Brain microvascular endothelial cell (primary cell): ENCODE measurements around the gene CIAPIN1.

Source experiments
- DNase-seq: peaks from one replicate; pipeline ENCODE4 v3.0.0-alpha.2; 2020
- H3K27ac ChIP-seq: fragments of 250-450 bp; sonication (Bioruptor Pico); 2 replicates; pipeline ENCODE4 v1.5.1; 2020; ENCODE audit warnings: mild to moderate bottlenecking, moderate library complexity
- H3K27me3 ChIP-seq: fragments of 250-450 bp; sonication (Bioruptor Pico); replicated peaks from 2 replicates; pipeline ENCODE4 v1.5.1; 2020; ENCODE audit warnings: mild to moderate bottlenecking
- H3K36me3 ChIP-seq: fragments of 250-450 bp; sonication (Bioruptor Pico); replicated peaks from 2 replicates; pipeline ENCODE4 v1.5.1; 2020; ENCODE audit warnings: mild to moderate bottlenecking
- H3K4me3 ChIP-seq: 2 replicates; pipeline ENCODE4 v1.5.1; 2011; ENCODE audit warnings: low read depth, mild to moderate bottlenecking, control low read depth, low read length, moderate library complexity
- in situ Hi-C: cut with HindIII; loops from 2 replicates; pipeline ENCODE4 v1.10.0; 2017; ENCODE audit warnings: low sequenced_read_pairs, low pct_ligation_motif_present
- TF ChIP-seq, protein P1 (sequence below): IDR thresholded peaks from 2 replicates; pipeline ENCODE4 v1.5.1; 2011; ENCODE audit warnings: low read depth, mild to moderate bottlenecking, moderate library complexity, low read length, control low read depth, inconsistent platforms; ENCODE audit errors: missing control alignments

CIAPIN1 gene

DNA sequence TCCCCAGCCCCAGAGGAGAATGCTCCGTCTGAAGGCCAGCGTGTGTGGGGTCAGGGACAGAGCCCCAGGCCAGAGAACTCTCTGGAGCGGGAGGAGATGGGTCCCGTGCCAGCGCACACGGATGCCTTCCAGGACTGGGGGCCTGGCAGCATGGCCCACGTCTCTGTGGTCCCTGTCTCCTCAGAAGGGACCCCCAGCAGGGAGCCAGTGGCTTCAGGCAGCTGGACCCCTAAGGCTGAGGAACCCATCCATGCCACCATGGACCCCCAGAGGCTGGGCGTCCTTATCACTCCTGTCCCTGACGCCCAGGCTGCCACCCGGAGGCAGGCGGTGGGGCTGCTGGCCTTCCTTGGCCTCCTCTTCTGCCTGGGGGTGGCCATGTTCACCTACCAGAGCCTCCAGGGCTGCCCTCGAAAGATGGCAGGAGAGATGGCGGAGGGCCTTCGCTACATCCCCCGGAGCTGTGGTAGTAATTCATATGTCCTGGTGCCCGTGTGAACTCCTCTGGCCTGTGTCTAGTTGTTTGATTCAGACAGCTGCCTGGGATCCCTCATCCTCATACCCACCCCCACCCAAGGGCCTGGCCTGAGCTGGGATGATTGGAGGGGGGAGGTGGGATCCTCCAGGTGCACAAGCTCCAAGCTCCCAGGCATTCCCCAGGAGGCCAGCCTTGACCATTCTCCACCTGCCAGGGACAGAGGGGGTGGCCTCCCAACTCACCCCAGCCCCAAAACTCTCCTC lies 64.5 kb downstream of the CIAPIN1 start:
- H3K27ac ChIP-seq = no peak overlapping the region
- DNase-seq = no peak
- H3K27me3 ChIP-seq = peaks cover 2% of the 10 kb centered on the region
- TF ChIP-seq, protein P1, sequence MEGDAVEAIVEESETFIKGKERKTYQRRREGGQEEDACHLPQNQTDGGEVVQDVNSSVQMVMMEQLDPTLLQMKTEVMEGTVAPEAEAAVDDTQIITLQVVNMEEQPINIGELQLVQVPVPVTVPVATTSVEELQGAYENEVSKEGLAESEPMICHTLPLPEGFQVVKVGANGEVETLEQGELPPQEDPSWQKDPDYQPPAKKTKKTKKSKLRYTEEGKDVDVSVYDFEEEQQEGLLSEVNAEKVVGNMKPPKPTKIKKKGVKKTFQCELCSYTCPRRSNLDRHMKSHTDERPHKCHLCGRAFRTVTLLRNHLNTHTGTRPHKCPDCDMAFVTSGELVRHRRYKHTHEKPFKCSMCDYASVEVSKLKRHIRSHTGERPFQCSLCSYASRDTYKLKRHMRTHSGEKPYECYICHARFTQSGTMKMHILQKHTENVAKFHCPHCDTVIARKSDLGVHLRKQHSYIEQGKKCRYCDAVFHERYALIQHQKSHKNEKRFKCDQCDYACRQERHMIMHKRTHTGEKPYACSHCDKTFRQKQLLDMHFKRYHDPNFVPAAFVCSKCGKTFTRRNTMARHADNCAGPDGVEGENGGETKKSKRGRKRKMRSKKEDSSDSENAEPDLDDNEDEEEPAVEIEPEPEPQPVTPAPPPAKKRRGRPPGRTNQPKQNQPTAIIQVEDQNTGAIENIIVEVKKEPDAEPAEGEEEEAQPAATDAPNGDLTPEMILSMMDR = no peak
- no peaks in the 10 kb centered on the region for H3K36me3 ChIP-seq
- in situ Hi-C loops = no loop called here
- H3K4me3 ChIP-seq = no peak overlapping the region

DNA sequence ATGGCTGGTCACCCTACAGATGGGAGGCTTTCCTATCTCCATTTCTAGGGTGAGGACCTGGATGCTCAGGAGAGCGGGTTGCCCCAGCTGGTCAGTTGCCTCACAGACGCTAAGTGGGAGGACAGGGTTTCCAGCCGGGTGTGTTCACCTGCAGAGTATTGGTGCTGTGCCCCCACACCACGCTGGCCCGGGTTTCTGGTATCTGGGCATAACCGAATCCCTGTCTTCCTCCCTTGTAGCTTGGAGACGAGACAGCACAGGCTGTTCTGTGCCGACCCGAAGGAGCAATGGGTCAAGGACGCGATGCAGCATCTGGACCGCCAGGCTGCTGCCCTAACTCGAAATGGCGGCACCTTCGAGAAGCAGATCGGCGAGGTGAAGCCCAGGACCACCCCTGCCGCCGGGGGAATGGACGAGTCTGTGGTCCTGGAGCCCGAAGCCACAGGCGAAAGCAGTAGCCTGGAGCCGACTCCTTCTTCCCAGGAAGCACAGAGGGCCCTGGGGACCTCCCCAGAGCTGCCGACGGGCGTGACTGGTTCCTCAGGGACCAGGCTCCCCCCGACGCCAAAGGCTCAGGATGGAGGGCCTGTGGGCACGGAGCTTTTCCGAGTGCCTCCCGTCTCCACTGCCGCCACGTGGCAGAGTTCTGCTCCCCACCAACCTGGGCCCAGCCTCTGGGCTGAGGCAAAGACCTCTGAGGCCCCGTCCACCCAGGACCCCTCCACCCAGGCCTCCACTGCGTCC lies 65.2 kb downstream of the CIAPIN1 start:
- TF ChIP-seq, protein P1 = no peak
- no peak overlapping the region for H3K27ac ChIP-seq
- DNase-seq = no peak
- H3K36me3 ChIP-seq = no peaks in the 10 kb centered on the region
- in situ Hi-C loops = no loop called here
- no peak overlapping the region for H3K4me3 ChIP-seq
- H3K27me3 ChIP-seq = peaks cover 2% of the 10 kb centered on the region

DNA sequence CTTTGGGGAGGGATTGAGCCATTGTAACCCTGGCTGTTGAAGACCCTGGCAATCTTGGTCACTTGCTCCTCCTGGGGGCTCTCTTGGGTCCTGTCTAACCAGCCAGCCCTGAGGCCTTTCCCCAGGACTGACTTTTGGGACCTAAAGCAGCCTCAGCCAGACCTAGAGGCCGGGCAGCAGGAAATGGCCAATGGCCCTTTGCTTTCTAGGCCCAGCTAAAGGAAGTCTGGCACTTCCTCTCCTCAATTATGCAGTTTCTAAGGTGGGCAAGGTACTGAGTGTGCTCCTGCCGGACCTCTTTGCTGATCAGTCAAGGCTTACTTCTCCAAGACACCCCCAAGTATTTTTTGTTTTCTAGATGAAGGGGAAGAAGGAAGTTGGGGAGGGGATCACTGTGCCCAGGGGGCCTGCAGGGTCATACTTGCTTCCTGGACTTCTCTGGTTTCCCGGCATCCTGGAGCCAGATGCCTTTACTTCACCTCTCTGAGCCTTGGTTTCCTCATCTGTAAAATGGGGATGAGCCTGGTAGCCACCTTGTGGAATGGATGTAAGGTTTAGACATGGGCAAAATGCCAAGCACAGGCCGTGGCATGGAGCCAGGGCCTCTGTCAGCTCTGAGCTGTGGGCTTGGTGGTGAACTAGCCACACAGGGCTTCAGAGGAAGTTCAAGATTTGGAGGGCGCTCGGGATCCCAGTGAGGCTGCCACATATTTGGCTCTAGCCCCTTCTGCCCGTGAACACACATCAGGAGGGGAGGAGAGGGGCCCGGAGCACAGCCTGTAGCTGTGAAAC lies 66.3 kb downstream of the CIAPIN1 start:
- no peak overlapping the region for H3K27ac ChIP-seq
- H3K4me3 ChIP-seq = no peak overlapping the region
- TF ChIP-seq, protein P1 = no peak
- H3K27me3 ChIP-seq = peaks cover 4% of the 10 kb centered on the region
- in situ Hi-C loops = no loop called here
- H3K36me3 ChIP-seq = no peaks in the 10 kb centered on the region
- peak; percentile 8 for DNase-seq

DNA sequence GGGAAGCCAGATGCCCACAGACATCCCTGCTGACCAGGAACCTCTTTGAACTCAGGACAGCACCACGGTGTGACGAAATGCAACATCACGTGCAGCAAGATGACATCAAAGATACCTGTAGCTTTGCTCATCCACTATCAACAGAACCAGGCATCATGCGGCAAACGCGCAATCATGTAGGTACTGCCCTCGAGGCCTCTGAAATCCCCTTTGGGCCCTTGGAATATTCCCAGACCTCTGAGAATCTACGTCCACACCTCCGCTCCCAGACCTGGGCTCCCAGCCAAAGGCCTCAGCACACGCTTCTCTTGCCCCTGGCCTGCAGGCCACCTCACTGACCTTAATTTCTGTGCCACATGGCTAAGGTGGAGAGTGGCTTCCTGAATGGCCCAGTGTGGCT lies 67.6 kb downstream of the CIAPIN1 start:
- DNase-seq = no peak

More for the DNA sequence above, 67.6 kb downstream of the CIAPIN1 start:
- TF ChIP-seq, protein P1 = no peak
- Histone ChIP-seq H3K36me3 (no peaks in the 10 kb centered on the region), H3K4me3 (no peak overlapping the region), H3K27ac (no peak overlapping the region), H3K27me3 (peaks cover 4% of the 10 kb centered on the region)
- in situ Hi-C loops = no loop called here
